PC-9 (cell line): ENCODE measurements around the gene SNRNP48. TPM values are rescaled to one million over a fixed set of nuclear protein-coding genes. Genes with fewer than 3 reads are reported as not detected.

Experiments used
- BruUV-seq: library from RNA; stranded (reverse); fragments of 400-500 nt; replicated peaks from 2 replicates; lab custom pipeline; 2021; lab: Mats Ljungman, UMichigan
- CTCF ChIA-PET: fragments of 300-600 bp; sonication (Branson Sonifier 250); formaldehyde crosslinking; loops from one replicate; lab custom pipeline; 2022; ENCODE audit warnings: antibody characterized with exemption; lab: Charles Lee
- POLR2A ChIA-PET: fragments of 300-600 bp; sonication (Branson Sonifier 250); formaldehyde crosslinking; loops from one replicate; lab custom pipeline; 2022; ENCODE audit warnings: antibody characterized with exemption; ENCODE audit not compliant: unreplicated experiment; lab: Charles Lee
- DNase-seq, 2 experiments: peaks; one replicate each; pipeline versions ENCODE4 v3.0.0 to v3.0.0-alpha.2; 2015 to 2022; ENCODE audit warnings: mixed read lengths in 1 of 2
- H2AFZ ChIP-seq: fragments of 200-600 bp; sonication (generic); 2 replicates; pipeline ENCODE4 v1.8.1; 2017; ENCODE audit warnings: antibody characterized with exemption
- H3F3A ChIP-seq: fragments of 200-600 bp; sonication (generic); 2 replicates; pipeline ENCODE4 v1.8.1; 2017; ENCODE audit warnings: antibody characterized with exemption, mild to moderate bottlenecking, low read depth; ENCODE audit not compliant: insufficient read depth
- H3K27ac ChIP-seq: fragments of 200-600 bp; sonication (generic); 2 replicates; pipeline ENCODE4 v1.6.1; 2016; ENCODE audit warnings: mixed run types
- H3K27me3 ChIP-seq: fragments of 200-600 bp; sonication (generic); 2 replicates; pipeline ENCODE4 v1.6.1; 2016; ENCODE audit warnings: low read depth, mixed run types; ENCODE audit not compliant: insufficient read depth
- H3K36me3 ChIP-seq: fragments of 200-600 bp; sonication (generic); 2 replicates; pipeline ENCODE4 v1.6.1; 2016; ENCODE audit warnings: low read depth, mixed run types
- H3K4me1 ChIP-seq: fragments of 200-600 bp; sonication (generic); replicated peaks from 2 replicates; pipeline ENCODE4 v1.6.1; 2016; ENCODE audit warnings: mixed run types; ENCODE audit not compliant: insufficient read depth
- H3K4me2 ChIP-seq: fragments of 200-600 bp; sonication (generic); 2 replicates; pipeline ENCODE4 v1.6.1; 2017; ENCODE audit warnings: mixed run types
- H3K4me3 ChIP-seq: fragments of 200-600 bp; sonication (generic); 2 replicates; pipeline ENCODE4 v1.6.1; 2016; ENCODE audit warnings: mixed run types
- H3K79me2 ChIP-seq: fragments of 200-600 bp; sonication (generic); 2 replicates; pipeline ENCODE4 v1.6.1; 2017; ENCODE audit warnings: low read depth, mixed run types
- H3K9me2 ChIP-seq: fragments of 200-600 bp; sonication (generic); 2 replicates; pipeline ENCODE4 v1.8.1; 2017; ENCODE audit warnings: mild to moderate bottlenecking; ENCODE audit not compliant: insufficient read depth
- H3K9me3 ChIP-seq: fragments of 200-600 bp; sonication (generic); 2 replicates; pipeline ENCODE4 v1.8.1; 2016; ENCODE audit warnings: low read depth; ENCODE audit not compliant: insufficient read depth
- H4K20me1 ChIP-seq: fragments of 200-600 bp; sonication (generic); 2 replicates; pipeline ENCODE4 v1.8.1; 2017; ENCODE audit not compliant: insufficient read depth
- EZH2 ChIP-seq: fragments of 200-600 bp; sonication (generic); IDR thresholded peaks from 2 replicates; pipeline ENCODE4 v1.8.0; 2017; ENCODE audit warnings: antibody characterized with exemption, low read depth
- intact Hi-C: fragments of 100-400 bp; cut with micrococcal nuclease; formaldehyde crosslinking; loops from one replicate; pipeline ENCODE4 v1.10.0; 2022; ENCODE audit not compliant: unreplicated experiment
- total RNA-seq: library from RNA; stranded (reverse); gene quantifications from 2 replicates; pipeline ENCODE4 v1.2.3, GENCODE V29; 2021
- TF ChIP-seq, protein P1 (sequence below): fragments of 200-600 bp; sonication (generic); conservative IDR thresholded peaks from 2 replicates; pipeline ENCODE4 v1.6.1; 2017; ENCODE audit warnings: mixed run types, antibody characterized with exemption, mild to moderate bottlenecking, moderate library complexity

The SNRNP48 gene
- total RNA-seq, 1 experiment from 2014 or later = 21.7 TPM

DNA sequence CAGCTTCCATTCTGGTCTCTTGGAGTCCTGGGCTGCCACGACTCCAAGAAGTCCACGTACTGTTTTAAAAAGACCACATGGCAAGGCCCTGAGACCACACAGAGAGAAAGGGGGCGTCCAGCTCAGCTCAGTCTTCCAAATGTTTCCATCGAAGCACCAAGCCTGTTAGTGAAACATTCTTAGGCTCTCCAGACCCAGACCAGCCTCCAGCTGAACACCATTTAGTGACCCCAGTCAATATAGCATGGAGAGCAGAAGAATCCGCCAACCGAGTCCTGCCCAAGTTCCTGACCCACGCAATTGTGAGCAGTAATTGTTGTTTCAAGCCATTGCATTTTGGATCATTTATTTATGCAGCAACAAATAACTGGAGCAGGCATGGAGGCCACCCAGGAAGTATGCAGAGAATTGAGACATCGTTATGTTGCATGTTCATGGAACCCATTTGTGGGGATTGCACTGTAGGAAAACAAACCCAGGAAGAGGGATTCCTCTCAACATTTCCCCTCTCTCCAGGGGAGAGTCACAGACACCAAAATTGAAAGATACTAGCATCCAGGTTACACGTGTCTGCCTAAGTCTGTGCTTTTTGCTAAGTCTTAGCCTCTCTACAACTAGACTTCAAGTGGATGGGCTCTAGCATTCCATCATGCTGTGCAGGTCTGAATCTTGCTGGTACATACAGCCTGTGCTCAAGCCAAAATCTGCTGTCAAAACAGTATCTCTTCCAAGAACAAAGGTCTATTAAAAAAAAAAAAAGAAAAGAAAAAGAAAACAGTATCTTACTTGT, 42.7 kb downstream of the SNRNP48 start:
- POLR2A ChIA-PET = no interaction called here
- TF ChIP-seq, protein P1, sequence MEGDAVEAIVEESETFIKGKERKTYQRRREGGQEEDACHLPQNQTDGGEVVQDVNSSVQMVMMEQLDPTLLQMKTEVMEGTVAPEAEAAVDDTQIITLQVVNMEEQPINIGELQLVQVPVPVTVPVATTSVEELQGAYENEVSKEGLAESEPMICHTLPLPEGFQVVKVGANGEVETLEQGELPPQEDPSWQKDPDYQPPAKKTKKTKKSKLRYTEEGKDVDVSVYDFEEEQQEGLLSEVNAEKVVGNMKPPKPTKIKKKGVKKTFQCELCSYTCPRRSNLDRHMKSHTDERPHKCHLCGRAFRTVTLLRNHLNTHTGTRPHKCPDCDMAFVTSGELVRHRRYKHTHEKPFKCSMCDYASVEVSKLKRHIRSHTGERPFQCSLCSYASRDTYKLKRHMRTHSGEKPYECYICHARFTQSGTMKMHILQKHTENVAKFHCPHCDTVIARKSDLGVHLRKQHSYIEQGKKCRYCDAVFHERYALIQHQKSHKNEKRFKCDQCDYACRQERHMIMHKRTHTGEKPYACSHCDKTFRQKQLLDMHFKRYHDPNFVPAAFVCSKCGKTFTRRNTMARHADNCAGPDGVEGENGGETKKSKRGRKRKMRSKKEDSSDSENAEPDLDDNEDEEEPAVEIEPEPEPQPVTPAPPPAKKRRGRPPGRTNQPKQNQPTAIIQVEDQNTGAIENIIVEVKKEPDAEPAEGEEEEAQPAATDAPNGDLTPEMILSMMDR = no peak
- no peak for TF ChIP-seq EZH2

DNA sequence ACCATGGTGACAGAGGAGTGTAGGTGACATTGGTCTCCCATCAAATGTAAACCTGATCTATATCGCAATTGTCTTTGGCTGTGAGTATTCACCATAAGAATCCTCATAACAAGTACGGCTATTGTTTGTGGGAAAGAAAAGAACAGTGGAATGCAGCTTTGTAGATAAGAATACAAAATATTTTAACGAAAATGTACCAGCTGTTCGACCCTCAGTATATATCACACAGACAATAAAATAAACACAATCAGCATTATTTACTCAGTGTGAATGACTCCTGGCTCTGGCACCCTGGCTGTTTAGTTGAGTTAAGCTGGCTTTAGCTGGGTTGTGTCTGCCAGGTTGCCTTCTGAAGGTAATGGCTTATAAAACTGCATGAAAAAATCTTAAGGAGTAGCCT, 43.4 kb downstream of the SNRNP48 start:
- H3K9me2 ChIP-seq = no peaks in the 10 kb centered on the region
- no peaks in the 10 kb centered on the region for H4K20me1 ChIP-seq
- CTCF ChIA-PET = no interaction called here
- H3K4me1 ChIP-seq = no peaks in the 10 kb centered on the region
- H3K9me3 ChIP-seq = no peaks in the 10 kb centered on the region
- H2AFZ ChIP-seq = no peak overlapping the region
- BruUV-seq = no TSS peak
- H3K27me3 ChIP-seq = no peaks in the 10 kb centered on the region
- H3K79me2 ChIP-seq = no peaks in the 10 kb centered on the region
- DNase-seq = no peak
- H3F3A ChIP-seq = no peaks in the 10 kb centered on the region
- POLR2A ChIA-PET = no interaction called here
- H3K27ac ChIP-seq = no peak overlapping the region
- intact Hi-C loops = no loop called here
- TF ChIP-seq, protein P1 = no peak
- TF ChIP-seq EZH2 = no peak
- no peak overlapping the region for H3K4me3 ChIP-seq
- H3K4me2 ChIP-seq = no peak overlapping the region
- no peaks in the 10 kb centered on the region for H3K36me3 ChIP-seq

More for the DNA sequence above, 42.7 kb downstream of the SNRNP48 start:
- no peak overlapping the region for H3K4me2 ChIP-seq
- H4K20me1 ChIP-seq = no peaks in the 10 kb centered on the region
- DNase-seq = no peak
- H3K27ac ChIP-seq = no peak overlapping the region
- intact Hi-C loops = no loop called here
- no peaks in the 10 kb centered on the region for H3K27me3 ChIP-seq
- no peaks in the 10 kb centered on the region for H3K9me3 ChIP-seq
- H3K4me1 ChIP-seq = no peaks in the 10 kb centered on the region
- no peak overlapping the region for H3K4me3 ChIP-seq
- no TSS peak for BruUV-seq
- no peak overlapping the region for H2AFZ ChIP-seq
- no peaks in the 10 kb centered on the region for H3F3A ChIP-seq
- CTCF ChIA-PET = no interaction called here
- H3K79me2 ChIP-seq = no peaks in the 10 kb centered on the region
- no peaks in the 10 kb centered on the region for H3K9me2 ChIP-seq
- no peaks in the 10 kb centered on the region for H3K36me3 ChIP-seq

GRCh38 chr6:7636151-7636550, 46.2 kb downstream of the SNRNP48 start:
- CTCF ChIA-PET = no interaction called here
- BruUV-seq = no TSS peak
- no peak overlapping the region for H3K4me2 ChIP-seq

More at GRCh38 chr6:7636151-7636550, 46.2 kb downstream of the SNRNP48 start:
- Histone ChIP-seq H3K27ac (no peak overlapping the region), H2AFZ (no peak overlapping the region), H3K36me3 (no peaks in the 10 kb centered on the region), H4K20me1 (no peaks in the 10 kb centered on the region), H3K9me3 (no peaks in the 10 kb centered on the region), H3K9me2 (no peaks in the 10 kb centered on the region), H3K4me1 (peaks cover 9% of the 10 kb centered on the region; the same call in 1 of the 2 replicates), H3F3A (no peaks in the 10 kb centered on the region), H3K79me2 (no peaks in the 10 kb centered on the region), H3K27me3 (no peaks in the 10 kb centered on the region), H3K4me3 (no peak overlapping the region)
- TF ChIP-seq, protein P1 = no peak
- no peak for TF ChIP-seq EZH2
- no peak for DNase-seq
- POLR2A ChIA-PET = no interaction called here
- intact Hi-C loops = no loop called here
